Muscle of leg (tissue), 11 donors: Measurements from ENCODE around the gene TMEM181. TPM values are rescaled to one million over a fixed set of nuclear protein-coding genes. Genes with fewer than 3 reads are reported as not detected.
"Not testable (repeated sequence)": the region's sequence is repeated elsewhere in the genome, so short reads cannot be mapped to it uniquely, and the experiment has no call there.

ENCODE experiments used
- DNase-seq: peaks from one replicate; pipeline ENCODE4 v3.0.0; 2013
- H3K27ac ChIP-seq: one replicate; pipeline ENCODE4 v1.5.1; 2013; ENCODE audit warnings: mild to moderate bottlenecking, low read length, control low read depth
- H3K27me3 ChIP-seq: one replicate; pipeline ENCODE4 v1.6.1; 2013; ENCODE audit warnings: low read length; ENCODE audit not compliant: control insufficient read depth, insufficient read depth
- H3K36me3 ChIP-seq: one replicate; pipeline ENCODE4 v1.6.1; 2013; ENCODE audit warnings: low read length; ENCODE audit not compliant: control insufficient read depth, insufficient read depth
- H3K4me1 ChIP-seq: one replicate; pipeline ENCODE4 v1.6.1; 2013; ENCODE audit warnings: low read length; ENCODE audit not compliant: control insufficient read depth, insufficient read depth
- H3K4me3 ChIP-seq: one replicate; pipeline ENCODE4 v1.5.1; 2013; ENCODE audit warnings: low read length, control low read depth
- H3K9me3 ChIP-seq: replicated peaks from 2 replicates; pipeline ENCODE4 v1.6.1; 2013; ENCODE audit warnings: low read depth, low read length; ENCODE audit not compliant: control insufficient read depth
- WGBS: methylation state at CpG from one replicate; pipeline ENCODE4 v1.1.5; 2013; ENCODE audit warnings: missing lambda C conversion rate; ENCODE audit not compliant: insufficient coverage; 5-methylcytosine and 5-hydroxymethylcytosine counted together
- polyA plus RNA-seq, 8 donors: library from polyadenylated mRNA; unstranded; fragments of 120-200 nt; gene quantifications; one replicate each; pipeline versions ENCODE4 v1.2.1 to v1.2.3, GENCODE V29; 2013; ENCODE audit warnings: inconsistent platforms in 1 of 8, low replicate concordance in 1 of 8; ENCODE audit not compliant: insufficient read length in 8 of 8, insufficient read depth in 1 of 8
- total RNA-seq: library from RNA; stranded (reverse); fragments of 120-200 nt; gene quantifications from one replicate; pipeline ENCODE4 v1.2.4, GENCODE V29; 2013

Gene TMEM181
- total and polyA plus RNA-seq, 9 donors = 13.3 to 22.2 (median 16.1) TPM

- Histone ChIP-seq H3K4me1 (peaks cover 6% of the 10 kb centered on the region), H3K27ac (no peak overlapping the region), H3K4me3 (no peak overlapping the region), H3K27me3 (peaks cover 16% of the 10 kb centered on the region), H3K9me3 (peaks cover 4% of the 10 kb centered on the region), H3K36me3 (no peaks in the 10 kb centered on the region)
- DNase-seq = no peak
- WGBS = 32% methylated on average over 3 of the region's 4 CpGs
These were observed 40.1 kb upstream of the TMEM181 start for GRCh38 chr6:158519761-158520160.

- WGBS = 85% methylated on average over 4 of the region's 7 CpGs
- peaks cover 16% of the 10 kb centered on the region for H3K27me3 ChIP-seq
- not testable (repeated sequence) for H3K4me3 ChIP-seq, H3K27ac ChIP-seq, H3K36me3 ChIP-seq, H3K9me3 ChIP-seq, H3K4me1 ChIP-seq, DNase-seq
These were observed 38.9 kb upstream of the TMEM181 start for GRCh38 chr6:158520975-158521374.

DNA sequence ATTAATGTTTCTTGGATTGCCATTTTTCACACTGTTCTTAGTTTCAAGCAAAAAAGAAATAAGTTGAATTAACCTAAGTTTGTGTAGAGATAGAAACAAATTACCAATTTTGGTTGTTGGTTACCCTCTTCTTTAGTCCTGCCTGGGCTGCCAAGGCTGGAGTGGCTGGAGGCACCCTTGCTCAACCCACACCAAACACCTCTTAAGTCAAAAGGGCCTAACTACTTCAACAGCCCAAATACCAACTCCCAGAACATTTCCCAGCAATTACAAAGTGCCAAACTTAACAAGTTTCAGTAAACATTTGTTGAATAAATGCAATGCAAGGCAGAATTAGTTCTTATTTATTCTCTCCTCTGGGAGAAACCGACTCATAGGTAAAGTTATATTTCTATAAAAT is 38.1 kb upstream of the TMEM181 start:
- H3K4me3 ChIP-seq = no peak overlapping the region
- H3K36me3 ChIP-seq = no peaks in the 10 kb centered on the region
- H3K9me3 ChIP-seq = peaks cover 4% of the 10 kb centered on the region
- H3K27ac ChIP-seq = no peak overlapping the region
- peaks cover 6% of the 10 kb centered on the region for H3K4me1 ChIP-seq
- H3K27me3 ChIP-seq = peaks cover 12% of the 10 kb centered on the region
- no CpG with 5 or more reads among the region's 1 CpG for WGBS
- DNase-seq = no peak

- H3K9me3 ChIP-seq = peaks cover 4% of the 10 kb centered on the region
- H3K27ac ChIP-seq = no peak overlapping the region
- H3K4me3 ChIP-seq = no peak overlapping the region
- peaks cover 5% of the 10 kb centered on the region for H3K27me3 ChIP-seq
- no peak for DNase-seq
- H3K4me1 ChIP-seq = peaks cover 6% of the 10 kb centered on the region
- no peaks in the 10 kb centered on the region for H3K36me3 ChIP-seq
- 85% methylated on average over 7 of the region's 11 CpGs for WGBS
These were observed 37.3 kb upstream of the TMEM181 start for GRCh38 chr6:158522616-158523015.

GRCh38 chr6:158524311-158524710 is 35.6 kb upstream of the TMEM181 start:
- WGBS = 93% methylated on average over 15 of the region's 15 CpGs
- Histone ChIP-seq H3K27me3 (no peaks in the 10 kb centered on the region), H3K4me3 (no peak overlapping the region), H3K36me3 (no peaks in the 10 kb centered on the region), H3K4me1 (no peaks in the 10 kb centered on the region), H3K27ac (no peak overlapping the region), H3K9me3 (peaks cover 8% of the 10 kb centered on the region)
- DNase-seq = no peak

GRCh38 chr6:158527858-158528257 is 32.0 kb upstream of the TMEM181 start:
- not testable (repeated sequence) for H3K36me3 ChIP-seq, H3K27me3 ChIP-seq, H3K9me3 ChIP-seq, DNase-seq, H3K4me3 ChIP-seq, H3K27ac ChIP-seq, H3K4me1 ChIP-seq
- no CpG with 5 or more reads among the region's 1 CpG for WGBS

DNA sequence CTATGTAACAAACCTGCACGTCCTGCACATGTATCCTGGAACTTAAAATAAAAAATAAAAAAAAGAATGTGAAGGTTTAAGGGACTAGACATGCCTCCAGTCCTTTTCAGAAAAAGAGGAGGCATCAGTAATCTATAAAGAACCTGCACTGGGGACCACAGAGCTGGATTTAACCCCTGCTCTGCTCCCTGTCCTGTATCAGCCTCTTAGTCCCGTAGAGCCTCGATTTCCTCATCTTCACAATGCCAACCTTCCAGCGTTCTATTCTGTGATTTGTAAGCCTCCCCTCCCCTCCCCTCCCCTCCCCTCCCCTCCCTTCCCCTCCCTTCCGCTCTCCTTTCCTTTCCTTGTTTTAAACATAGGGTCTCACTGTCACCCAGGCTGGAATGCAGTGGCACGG is 31.1 kb upstream of the TMEM181 start:
- no peak for DNase-seq
- H3K27me3 ChIP-seq = no peaks in the 10 kb centered on the region
- peaks cover 6% of the 10 kb centered on the region for H3K9me3 ChIP-seq
- WGBS = 79% methylated on average over 5 of the region's 6 CpGs
- no peaks in the 10 kb centered on the region for H3K4me1 ChIP-seq
- no peaks in the 10 kb centered on the region for H3K36me3 ChIP-seq
- H3K4me3 ChIP-seq = no peak overlapping the region
- H3K27ac ChIP-seq = no peak overlapping the region

DNA sequence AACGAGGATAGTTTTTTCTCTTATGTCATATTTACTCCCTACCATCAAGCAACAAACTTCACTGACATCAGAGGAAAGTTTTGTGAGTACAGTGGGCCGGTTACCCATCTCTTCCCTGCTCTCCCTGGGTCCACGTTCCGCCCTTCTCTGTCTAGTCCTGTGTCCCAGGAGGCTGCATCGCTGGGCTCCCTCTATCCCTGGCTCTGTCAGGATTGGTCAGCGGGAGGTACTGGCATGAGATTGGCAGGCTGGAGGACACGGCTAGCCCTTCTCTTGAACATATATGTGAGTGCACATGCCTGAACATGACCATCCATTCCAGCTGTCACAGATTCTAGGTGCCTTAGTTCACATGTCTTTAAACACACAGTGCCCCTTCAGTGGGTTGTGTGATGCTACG is 30.3 kb upstream of the TMEM181 start:
- H3K27me3 ChIP-seq = no peaks in the 10 kb centered on the region
- no peak overlapping the region for H3K4me3 ChIP-seq
- no peak for DNase-seq
- no peak overlapping the region for H3K27ac ChIP-seq
- H3K36me3 ChIP-seq = no peaks in the 10 kb centered on the region
- 70% methylated on average over 4 of the region's 8 CpGs for WGBS
- H3K4me1 ChIP-seq = no peaks in the 10 kb centered on the region
- peaks cover 3% of the 10 kb centered on the region for H3K9me3 ChIP-seq

- no peaks in the 10 kb centered on the region for H3K27me3 ChIP-seq
- DNase-seq = no peak
- no peaks in the 10 kb centered on the region for H3K36me3 ChIP-seq
- H3K9me3 ChIP-seq = peaks cover 3% of the 10 kb centered on the region
- no peaks in the 10 kb centered on the region for H3K4me1 ChIP-seq
- no peak overlapping the region for H3K4me3 ChIP-seq
- no peak overlapping the region for H3K27ac ChIP-seq
- 85% methylated on average over 3 of the region's 4 CpGs for WGBS
These were observed 28.3 kb upstream of the TMEM181 start for GRCh38 chr6:158531566-158531965.

DNA sequence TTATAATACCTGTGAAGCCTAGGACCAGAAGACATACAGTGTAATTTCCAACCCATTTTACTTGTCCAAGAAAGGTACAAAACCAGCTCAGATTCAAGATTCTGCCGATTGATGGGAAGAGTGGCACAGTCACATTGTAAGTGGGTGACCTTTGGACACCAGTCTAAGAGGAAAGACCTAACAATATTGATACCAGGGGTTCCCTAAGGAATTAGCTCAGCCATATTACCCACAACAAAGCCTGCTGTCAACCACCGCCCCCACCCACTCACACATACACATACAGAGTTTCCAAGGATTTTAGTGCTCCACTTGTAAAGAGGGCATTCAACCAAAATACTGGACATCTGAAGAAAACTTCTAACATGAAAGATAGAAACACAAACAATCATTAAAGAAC is 27.9 kb upstream of the TMEM181 start:
- WGBS = no CpG with 5 or more reads among the region's 2 CpGs
- H3K27me3 ChIP-seq = no peaks in the 10 kb centered on the region
- H3K9me3 ChIP-seq = peaks cover 3% of the 10 kb centered on the region
- H3K4me1 ChIP-seq = no peaks in the 10 kb centered on the region
- no peak overlapping the region for H3K4me3 ChIP-seq
- no peak for DNase-seq
- no peaks in the 10 kb centered on the region for H3K36me3 ChIP-seq
- no peak overlapping the region for H3K27ac ChIP-seq
